Kidney (tissue), 2 donors: ENCODE measurements around the gene OR9A2. TPM values are rescaled to one million over a fixed set of nuclear protein-coding genes. Genes with fewer than 3 reads are reported as not detected.

Source experiments
- polyA plus RNA-seq: library from polyadenylated mRNA; stranded (reverse); fragments of 350-450 nt; fragmentation: Illumina TruSeq; extraction: RNeasy Lipid Tissue Mini Kit (QIAGEN cat#74804); gene quantifications from one replicate; pipeline ENCODE4 v1.2.3, GENCODE V29; 2014; ENCODE audit warnings: low read depth, low replicate concordance; ENCODE audit not compliant: insufficient read depth
- total RNA-seq: library from RNA; stranded (reverse); fragmentation: NEBNext Ultra II Directional; extraction: Animal tissue kit (Norgen Biotek cat#: 25700); gene quantifications from one replicate; pipeline ENCODE4 v1.2.1, GENCODE V29; 2021
- donor health status: DM: yes; HTN: yes; CAD: no.

The OR9A2 gene
- total and polyA plus RNA-seq, 2 donors from 2014 or later = not detected

Other genes starting within 250 kb of the OR9A2 start
- gene EPHB6, start 172.1 kb downstream of the OR9A2 start, total RNA-seq = 17.4 TPM
- gene EPHB6, start 172.1 kb downstream of the OR9A2 start, polyA plus RNA-seq = 10.4 TPM
- gene TRPV6, start 141.4 kb downstream of the OR9A2 start, total RNA-seq = 4.4 TPM
- 5.5 TPM for gene TRPV6, start 141.4 kb downstream of the OR9A2 start, polyA plus RNA-seq
- 1.4 TPM for gene TRPV5, start 93.4 kb downstream of the OR9A2 start, total RNA-seq
- 1.3 TPM for gene TRPV5, start 93.4 kb downstream of the OR9A2 start, polyA plus RNA-seq
- gene LLCFC1, start 87.6 kb downstream of the OR9A2 start, total RNA-seq = not detected
- gene LLCFC1, start 87.6 kb downstream of the OR9A2 start, polyA plus RNA-seq = not detected
- gene KEL, start 64.8 kb downstream of the OR9A2 start, total RNA-seq = 0.28 TPM
- gene KEL, start 64.8 kb downstream of the OR9A2 start, polyA plus RNA-seq = 0.39 TPM
- not detected for gene OR6V1, start 25.2 kb upstream of the OR9A2 start, total RNA-seq
- not detected for gene OR6V1, start 25.2 kb upstream of the OR9A2 start, polyA plus RNA-seq
- 0.47 TPM for gene PIP, start 104.9 kb upstream of the OR9A2 start, total RNA-seq
- gene PIP, start 104.9 kb upstream of the OR9A2 start, polyA plus RNA-seq = not detected
- not detected for gene TAS2R39, start 156.3 kb upstream of the OR9A2 start, total RNA-seq
- not detected for gene TAS2R39, start 156.3 kb upstream of the OR9A2 start, polyA plus RNA-seq
- not detected for gene TAS2R40, start 194.9 kb upstream of the OR9A2 start, total RNA-seq
- not detected for gene TAS2R40, start 194.9 kb upstream of the OR9A2 start, polyA plus RNA-seq
- 176 TPM for gene GSTK1, start 236.3 kb upstream of the OR9A2 start, total RNA-seq
- 469 TPM for gene GSTK1, start 236.3 kb upstream of the OR9A2 start, polyA plus RNA-seq